ENCODE data around the gene DGKD. TPM values are rescaled to one million over a fixed set of nuclear protein-coding genes. Genes with fewer than 3 reads are reported as not detected.

DGKD gene
- total and polyA plus RNA-seq, 2 experiments from 2014 or later: 3.9 to 4.0 TPM

DNA sequence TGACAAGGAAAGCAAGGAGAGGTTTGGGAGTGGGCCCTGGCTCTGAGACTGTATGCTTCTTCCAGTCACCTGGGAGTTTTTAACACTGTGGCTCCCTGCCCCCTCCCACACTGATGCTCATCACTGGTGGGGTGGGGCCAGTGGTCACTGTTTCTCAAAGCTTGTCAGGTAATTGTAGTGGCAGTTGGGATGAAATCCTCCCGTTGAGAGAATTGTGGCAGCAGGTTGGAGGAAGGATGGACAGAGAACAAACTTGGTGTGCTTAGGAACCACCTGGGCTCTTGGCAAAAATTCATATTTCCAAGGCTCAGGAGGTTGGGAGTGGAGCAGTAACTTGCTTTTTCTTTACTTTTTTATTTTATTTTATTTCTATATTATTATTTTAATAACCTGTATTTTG, 25.1 kb downstream of the DGKD start:
- Histone ChIP-seq H3K9me3 (ENCODE audit: low read depth) (no peaks in the 10 kb centered on the region), H3K4me1 (ENCODE audit: insufficient read depth) (no peaks in the 10 kb centered on the region), H3K36me3 (ENCODE audit: low read depth) (0 out of 2 replicates have a peak, but pooled peaks cover 2% of the 10 kb centered on the region), H2AFZ (no peak overlapping the region), H3K4me3 (no peak overlapping the region), H3K79me2 (ENCODE audit: insufficient read depth) (no peaks in the 10 kb centered on the region), H3K4me2 (ENCODE audit: unreplicated experiment) (no peak overlapping the region), H3F3A (ENCODE audit: insufficient read depth) (no peaks in the 10 kb centered on the region), H3K27me3 (replicated peaks; ENCODE audit: insufficient read depth) (no peaks in the 10 kb centered on the region), H3K9ac (no peak overlapping the region), H4K20me1 (ENCODE audit: insufficient read depth) (no peaks in the 10 kb centered on the region), H3K9me2 (ENCODE audit: insufficient read depth) (no peaks in the 10 kb centered on the region), H3K27ac (no peak overlapping the region)
- DNase-seq: no peak
- no peak for TF ChIP-seq EZH2 (IDR thresholded peaks at IDR 0.05; ENCODE audit: insufficient read depth, poor library complexity, severe bottlenecking)
- TF ChIP-seq EZH2phosphoT487 (IDR thresholded peaks at IDR 0.05; ENCODE audit: insufficient read depth, low read depth): no peak
- in situ Hi-C loops (cut with MboI): no loop called here
- WGBS, 2 experiments (ENCODE audit: low coverage in 1 of 2, low lambda C conversion rate in 2 of 2, missing lambda C conversion rate in 2 of 2): 82 to 89% methylated on average over 1 of the region's 1 CpG

DNA sequence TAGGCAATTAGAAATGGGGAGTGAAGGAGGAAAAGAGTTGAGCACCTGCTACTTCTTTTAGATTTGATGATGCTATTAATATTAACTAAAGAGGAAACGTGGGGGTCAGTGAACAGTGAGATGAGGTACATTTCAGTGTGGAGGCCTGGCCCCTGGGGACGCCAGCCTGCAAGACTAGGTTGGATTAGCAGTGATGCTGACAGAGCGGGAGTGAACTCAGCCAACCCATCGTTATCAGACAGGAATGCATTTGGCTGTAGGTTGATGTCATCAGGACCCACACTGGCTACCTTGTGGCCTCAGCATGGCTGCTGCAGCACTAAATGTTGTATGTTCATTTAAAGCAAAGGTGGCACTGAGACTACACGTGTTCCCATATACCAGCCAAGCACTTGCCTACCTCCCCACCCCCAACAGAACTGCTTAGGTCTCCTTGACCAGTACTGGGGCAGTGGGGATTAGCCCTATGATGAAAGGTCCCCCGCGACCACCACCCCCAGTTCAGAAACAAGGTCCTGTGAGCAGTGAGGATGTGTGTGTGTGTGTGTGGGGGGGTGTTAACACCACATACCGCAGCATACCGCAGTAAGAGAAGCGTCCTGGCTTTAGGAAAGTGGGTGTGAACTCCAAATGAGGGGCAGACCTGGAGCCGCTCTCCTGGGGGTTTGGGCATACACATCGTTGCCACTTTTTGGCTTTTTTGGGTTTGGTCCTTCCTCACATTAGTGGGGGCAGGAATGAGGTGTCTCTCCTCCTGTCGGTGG, 26.0 kb downstream of the DGKD start:
- Histone ChIP-seq H2AFZ (no peak overlapping the region), H4K20me1 (ENCODE audit: insufficient read depth) (no peaks in the 10 kb centered on the region), H3K9me2 (ENCODE audit: insufficient read depth) (no peaks in the 10 kb centered on the region), H3K9me3 (ENCODE audit: low read depth) (no peaks in the 10 kb centered on the region), H3F3A (ENCODE audit: insufficient read depth) (no peaks in the 10 kb centered on the region), H3K79me2 (ENCODE audit: insufficient read depth) (no peaks in the 10 kb centered on the region), H3K4me2 (ENCODE audit: unreplicated experiment) (no peak overlapping the region), H3K4me1 (ENCODE audit: insufficient read depth) (no peaks in the 10 kb centered on the region), H3K27me3 (replicated peaks; ENCODE audit: insufficient read depth) (no peaks in the 10 kb centered on the region), H3K27ac (no peak overlapping the region), H3K9ac (no peak overlapping the region), H3K4me3 (no peak overlapping the region), H3K36me3 (ENCODE audit: low read depth) (0 out of 2 replicates have a peak, but pooled peaks cover 2% of the 10 kb centered on the region)
- in situ Hi-C loops (cut with MboI): no loop called here
- DNase-seq: no peak
- no peak for TF ChIP-seq EZH2 (IDR thresholded peaks at IDR 0.05; ENCODE audit: insufficient read depth, poor library complexity, severe bottlenecking)
- TF ChIP-seq EZH2phosphoT487 (IDR thresholded peaks at IDR 0.05; ENCODE audit: insufficient read depth, low read depth): no peak
- WGBS, 2 experiments (ENCODE audit: low coverage in 1 of 2, low lambda C conversion rate in 2 of 2, missing lambda C conversion rate in 2 of 2): 88 to 90% methylated on average over 13 of the region's 13 CpGs

DNA sequence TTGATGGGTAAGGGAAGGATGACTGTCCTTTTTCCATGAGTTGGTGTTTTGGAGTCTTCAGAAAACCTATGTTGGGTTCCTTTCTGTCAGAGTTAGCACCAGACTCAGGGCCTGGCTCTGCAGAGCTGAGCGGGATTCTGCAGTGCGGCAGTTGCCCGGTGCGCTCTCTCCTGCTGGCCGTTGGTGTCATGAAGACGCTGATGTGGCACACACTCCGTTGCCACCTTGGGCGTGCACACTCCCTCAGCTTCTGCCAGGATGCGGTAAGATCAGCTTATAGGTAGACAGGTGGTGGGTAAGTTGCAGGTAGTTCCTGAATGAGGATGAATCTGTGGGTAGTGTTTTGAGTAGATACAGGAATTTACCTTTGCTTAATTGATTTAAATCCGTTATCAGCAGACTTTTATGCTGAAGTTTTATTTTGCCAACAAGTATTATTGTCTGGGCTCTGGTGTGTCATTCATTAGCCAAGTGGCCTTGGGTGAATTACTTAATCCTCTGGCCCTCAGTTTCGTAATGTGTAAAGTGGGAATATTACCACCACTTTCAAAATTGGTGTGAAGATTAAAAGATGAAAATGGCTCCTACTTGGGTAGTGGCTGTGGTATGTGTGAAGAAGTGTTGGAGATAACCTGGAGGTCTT, 26.8 kb downstream of the DGKD start:
- Histone ChIP-seq H3K4me2 (ENCODE audit: unreplicated experiment) (no peak overlapping the region), H3F3A (ENCODE audit: insufficient read depth) (no peaks in the 10 kb centered on the region), H4K20me1 (ENCODE audit: insufficient read depth) (no peaks in the 10 kb centered on the region), H3K9me2 (ENCODE audit: insufficient read depth) (no peaks in the 10 kb centered on the region), H3K36me3 (ENCODE audit: low read depth) (0 out of 2 replicates have a peak, but pooled peaks cover 2% of the 10 kb centered on the region), H3K79me2 (ENCODE audit: insufficient read depth) (no peaks in the 10 kb centered on the region), H3K9ac (no peak overlapping the region), H3K4me3 (no peak overlapping the region), H3K27me3 (replicated peaks; ENCODE audit: insufficient read depth) (no peaks in the 10 kb centered on the region), H3K9me3 (ENCODE audit: low read depth) (no peaks in the 10 kb centered on the region), H3K27ac (no peak overlapping the region), H2AFZ (no peak overlapping the region), H3K4me1 (ENCODE audit: insufficient read depth) (peaks cover 1% of the 10 kb centered on the region; the same call in 1 of the 2 replicates)
- in situ Hi-C loops (cut with MboI): no loop called here
- WGBS, 2 experiments (ENCODE audit: low coverage in 1 of 2, low lambda C conversion rate in 2 of 2, missing lambda C conversion rate in 2 of 2): 89 to 90% methylated on average over 11 of the region's 11 CpGs
- no peak for TF ChIP-seq EZH2phosphoT487 (IDR thresholded peaks at IDR 0.05; ENCODE audit: insufficient read depth, low read depth)
- no peak for TF ChIP-seq EZH2 (IDR thresholded peaks at IDR 0.05; ENCODE audit: insufficient read depth, poor library complexity, severe bottlenecking)
- DNase-seq: peak; percentile 11

DNA sequence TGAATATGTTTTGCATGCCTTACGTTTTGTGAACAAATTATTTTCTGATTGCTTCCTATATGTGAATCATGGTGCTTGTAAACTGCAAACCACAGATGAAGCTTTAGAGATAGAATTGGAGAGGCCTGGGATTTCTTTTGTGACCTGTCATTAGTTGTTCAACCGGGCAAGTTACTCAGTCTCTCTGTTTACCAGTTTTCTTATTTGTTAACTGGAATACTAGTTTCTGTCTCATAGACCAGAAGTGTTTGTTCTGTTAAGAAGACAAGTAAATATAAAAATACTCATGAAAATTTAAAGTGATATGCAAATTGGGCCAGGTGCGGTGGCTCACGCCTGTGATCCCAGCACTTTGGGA, 27.3 kb downstream of the DGKD start:
- H4K20me1 ChIP-seq (ENCODE audit: insufficient read depth): no peaks in the 10 kb centered on the region
- no peak overlapping the region for H3K27ac ChIP-seq
- H3K9me3 ChIP-seq (ENCODE audit: low read depth): no peaks in the 10 kb centered on the region
- no peaks in the 10 kb centered on the region for H3K9me2 ChIP-seq (ENCODE audit: insufficient read depth)
- no peaks in the 10 kb centered on the region for H3F3A ChIP-seq (ENCODE audit: insufficient read depth)
- H3K9ac ChIP-seq: no peak overlapping the region
- no peak for TF ChIP-seq EZH2phosphoT487 (IDR thresholded peaks at IDR 0.05; ENCODE audit: insufficient read depth, low read depth)
- TF ChIP-seq EZH2 (IDR thresholded peaks at IDR 0.05; ENCODE audit: insufficient read depth, poor library complexity, severe bottlenecking): no peak
- 68 to 75% methylated on average over 4 of the region's 4 CpGs for WGBS, 2 experiments (ENCODE audit: low coverage in 1 of 2, low lambda C conversion rate in 2 of 2, missing lambda C conversion rate in 2 of 2)
- H3K4me3 ChIP-seq: no peak overlapping the region
- no peak overlapping the region for H2AFZ ChIP-seq
- H3K4me2 ChIP-seq (ENCODE audit: unreplicated experiment): no peak overlapping the region
- peaks cover 6% of the 10 kb centered on the region for H3K4me1 ChIP-seq (ENCODE audit: insufficient read depth)
- peak; percentile 26 for DNase-seq
- H3K36me3 ChIP-seq (ENCODE audit: low read depth): 0 out of 2 replicates have a peak, but pooled peaks cover 2% of the 10 kb centered on the region
- H3K27me3 ChIP-seq (replicated peaks; ENCODE audit: insufficient read depth): no peaks in the 10 kb centered on the region
- H3K79me2 ChIP-seq (ENCODE audit: insufficient read depth): no peaks in the 10 kb centered on the region
- in situ Hi-C loops (cut with MboI): no loop called here

Measured in GM23248 (cell line).